ENCODE measurements around the gene BCL2L1. TPM values are rescaled to one million over a fixed set of nuclear protein-coding genes. Genes with fewer than 3 reads are reported as not detected.

The BCL2L1 gene
- total RNA-seq, 1 donor from 2014 or later = 52.9 TPM

- H3K36me3 Mint-ChIP-seq (ENCODE audit: low read depth, unreplicated experiment) = peaks cover 1% of the 10 kb centered on the region
- TF ChIP-seq CTCF (IDR thresholded peaks at IDR 0.05; ENCODE audit: unreplicated experiment) = no peak
- no peak for DNase-seq (ENCODE audit: low spot score)
- no peak overlapping the region for H3K4me3 Mint-ChIP-seq (ENCODE audit: unreplicated experiment)
- H3K4me1 Mint-ChIP-seq (ENCODE audit: unreplicated experiment) = no peaks in the 10 kb centered on the region
- H3K27ac Mint-ChIP-seq (ENCODE audit: unreplicated experiment) = no peak overlapping the region
- peaks cover 2% of the 10 kb centered on the region for H3K27me3 Mint-ChIP-seq (ENCODE audit: unreplicated experiment)
- no peaks in the 10 kb centered on the region for H3K9me3 Mint-ChIP-seq (ENCODE audit: unreplicated experiment)
Observed at GRCh38 chr20:31764641-31765305, 42.1 kb upstream of the BCL2L1 start.

- no peaks in the 10 kb centered on the region for H3K4me1 Mint-ChIP-seq (ENCODE audit: unreplicated experiment)
- DNase-seq (ENCODE audit: low spot score) = no peak
- H3K4me3 Mint-ChIP-seq (ENCODE audit: unreplicated experiment) = no peak overlapping the region
- no peaks in the 10 kb centered on the region for H3K9me3 Mint-ChIP-seq (ENCODE audit: unreplicated experiment)
- peaks cover 2% of the 10 kb centered on the region for H3K27me3 Mint-ChIP-seq (ENCODE audit: unreplicated experiment)
- H3K36me3 Mint-ChIP-seq (ENCODE audit: low read depth, unreplicated experiment) = peaks cover 4% of the 10 kb centered on the region
- H3K27ac Mint-ChIP-seq (ENCODE audit: unreplicated experiment) = no peak overlapping the region
- TF ChIP-seq CTCF (IDR thresholded peaks at IDR 0.05; ENCODE audit: unreplicated experiment) = no peak
Observed at GRCh38 chr20:31760519-31761240, 38.0 kb upstream of the BCL2L1 start.

GRCh38 chr20:31759836-31760518 lies 37.3 kb upstream of the BCL2L1 start:
- Mint-ChIP-seq H3K36me3 (ENCODE audit: low read depth, unreplicated experiment) (peaks cover 4% of the 10 kb centered on the region), H3K4me3 (ENCODE audit: unreplicated experiment) (peak overlapping the region; percentile 0), H3K27ac (ENCODE audit: unreplicated experiment) (no peak overlapping the region), H3K27me3 (ENCODE audit: unreplicated experiment) (peaks cover 2% of the 10 kb centered on the region), H3K9me3 (ENCODE audit: unreplicated experiment) (no peaks in the 10 kb centered on the region), H3K4me1 (ENCODE audit: unreplicated experiment) (no peaks in the 10 kb centered on the region)
- DNase-seq (ENCODE audit: low spot score) = no peak
- TF ChIP-seq CTCF (IDR thresholded peaks at IDR 0.05; ENCODE audit: unreplicated experiment) = no peak

- TF ChIP-seq CTCF (IDR thresholded peaks at IDR 0.05; ENCODE audit: unreplicated experiment) = no peak
- peaks cover 4% of the 10 kb centered on the region for H3K36me3 Mint-ChIP-seq (ENCODE audit: low read depth, unreplicated experiment)
- H3K27ac Mint-ChIP-seq (ENCODE audit: unreplicated experiment) = no peak overlapping the region
- no peaks in the 10 kb centered on the region for H3K4me1 Mint-ChIP-seq (ENCODE audit: unreplicated experiment)
- DNase-seq (ENCODE audit: low spot score) = no peak
- H3K27me3 Mint-ChIP-seq (ENCODE audit: unreplicated experiment) = peaks cover 2% of the 10 kb centered on the region
- H3K4me3 Mint-ChIP-seq (ENCODE audit: unreplicated experiment) = no peak overlapping the region
- H3K9me3 Mint-ChIP-seq (ENCODE audit: unreplicated experiment) = no peaks in the 10 kb centered on the region
Observed at GRCh38 chr20:31758991-31759390, 36.3 kb upstream of the BCL2L1 start.

Data from endothelial cell (in vitro differentiated cells).